Measurements from ENCODE around the gene SNAPC2. TPM values are rescaled to one million over a fixed set of nuclear protein-coding genes. Genes with fewer than 3 reads are reported as not detected.

Gene SNAPC2
- total and polyA plus RNA-seq, 2 of the 13 experiments (the other 11 are each of a cell fraction or from before 2014, with no cell fraction given) = 10.2 to 12.7 TPM

GRCh38 chr19:7925171-7925851 is 5.2 kb downstream of the SNAPC2 start (continued):
- TF ChIP-seq TIGD3 (CRISPR knock-in tag; IDR thresholded peaks at IDR 0.05; ENCODE audit: borderline replicate concordance) = no peak
- no peak for TF ChIP-seq ZNF264 (CRISPR knock-in tag; IDR thresholded peaks at IDR 0.05)
- peak; percentile 46; the same call in 1 of the 2 replicates for TF ChIP-seq YEATS4 (CRISPR knock-in tag; IDR thresholded peaks at IDR 0.05; ENCODE audit: borderline replicate concordance)
- TF ChIP-seq CERS6 (CRISPR knock-in tag; IDR thresholded peaks at IDR 0.05) = peak; percentile 68; the same call in 1 of the 2 replicates
- peak; percentile 68 for TF ChIP-seq XRCC5 (optimal IDR thresholded peaks at IDR 0.05; ENCODE audit: low read length)
- peak; percentile 36; the same call in 1 of the 2 replicates for TF ChIP-seq ZNF770 (CRISPR knock-in tag; IDR thresholded peaks at IDR 0.05)
- no peak for TF ChIP-seq SMARCC2 (IDR thresholded peaks at IDR 0.05)
- TF ChIP-seq THAP11 (CRISPR knock-in tag; IDR thresholded peaks at IDR 0.05) = peak; percentile 45; the same call in 1 of the 2 replicates
- 0 out of 2 replicates have a peak, but pooled peaks have one; percentile 60 for TF ChIP-seq TSC22D2 (CRISPR knock-in tag; IDR thresholded peaks at IDR 0.05; ENCODE audit: borderline replicate concordance)
- TF ChIP-seq TOPORS (CRISPR knock-in tag; IDR thresholded peaks at IDR 0.05) = peak; percentile 50; the same call in 1 of the 2 replicates
- peak; percentile 91; the same call in 1 of the 2 replicates for TF ChIP-seq CREBL2 (CRISPR knock-in tag; IDR thresholded peaks at IDR 0.05; ENCODE audit: borderline replicate concordance)
- no peak for TF ChIP-seq ZGPAT (CRISPR knock-in tag; IDR thresholded peaks at IDR 0.05)
- TF ChIP-seq BCL3 (CRISPR knock-in tag; IDR thresholded peaks at IDR 0.05) = peak; percentile 82; the same call in 1 of the 2 replicates
- no peak for TF ChIP-seq PRDM15 (CRISPR knock-in tag; IDR thresholded peaks at IDR 0.05)
- TF ChIP-seq KDM6A (CRISPR knock-in tag; IDR thresholded peaks at IDR 0.05; ENCODE audit: low read depth) = no peak
- no peak for TF ChIP-seq ZNF24 (IDR thresholded peaks at IDR 0.05)
- peak; percentile 82 for TF ChIP-seq NKX3-1 (CRISPR knock-in tag; IDR thresholded peaks at IDR 0.05)
